ENCODE measurements around the gene WWOX.

- TF ChIP-seq CTCF (IDR thresholded peaks at IDR 0.05; ENCODE audit: low read depth, low read length) = no peak
- TF ChIP-seq POLR2A (IDR thresholded peaks at IDR 0.05; ENCODE audit: extremely low read depth, insufficient read length) = no peak
- TF ChIP-seq MYC (IDR thresholded peaks at IDR 0.05; ENCODE audit: low read depth, low read length) = no peak
Measured at GRCh38 chr16:78993346-78993745, 893.9 kb downstream of the WWOX start.

All from NB4 (cell line).